ENCODE data around the gene NDE1. TPM values are rescaled to one million over a fixed set of nuclear protein-coding genes. Genes with fewer than 3 reads are reported as not detected.

The NDE1 gene
- total and polyA plus RNA-seq, 11 donors, result 5.9 to 32.3 (median 17.3) TPM

DNA sequence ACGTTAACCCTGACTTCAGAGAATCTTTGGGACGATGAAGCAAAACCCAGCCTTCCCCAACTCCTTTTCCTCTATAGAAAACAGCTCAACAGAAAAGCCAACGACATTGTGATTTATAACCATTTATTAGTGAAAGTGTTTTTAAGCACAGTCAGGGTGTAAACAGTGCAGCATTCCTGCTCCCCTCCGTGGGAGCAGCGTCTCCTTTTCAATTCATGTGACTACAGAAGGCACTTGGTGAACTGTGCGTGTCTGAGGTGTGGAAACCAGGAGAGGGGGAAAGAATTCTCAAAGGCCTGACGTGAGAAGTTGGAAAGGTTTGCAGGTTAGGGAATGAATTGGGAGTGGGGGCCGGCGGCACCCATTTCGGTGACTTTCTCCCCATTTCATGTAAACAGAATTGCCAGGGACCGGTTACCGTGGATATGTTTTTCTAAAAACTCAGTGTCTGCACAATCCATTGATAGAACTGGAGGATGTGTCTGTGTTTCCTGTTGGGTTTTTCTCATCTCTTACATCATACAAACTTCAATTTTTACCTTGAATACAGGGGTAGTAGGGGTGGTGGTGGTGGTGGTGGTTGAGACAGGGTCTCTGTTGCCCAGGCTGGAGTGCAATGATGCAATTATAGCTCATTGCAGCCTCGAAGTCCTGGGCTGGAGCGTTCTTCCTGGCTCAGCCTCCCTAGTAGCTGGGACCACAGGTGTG lies 53.1 kb downstream of the NDE1 start:
- intact Hi-C loops (cut with DNase I), result loop anchor here in 7 of 10 donors (5.0 to 10.0 kb wide), 4 partner anchors 58 to 278 kb away; partner anchors contain the start of gene MARF1 (in 4 of the 7)
- H3K9me3 ChIP-seq, result no peaks in the 10 kb centered on the region
- DNase-seq (no peak), ATAC-seq (no peak)
- H3K27ac ChIP-seq, result peak overlapping the region in 1 of 12 donors; percentile 61
- H3K4me3 ChIP-seq, result no peak overlapping the region
- H3K27me3 ChIP-seq, result no peaks in the 10 kb centered on the region
- H3K36me3 ChIP-seq, result peaks cover 0 to 65% (median 45%) of the 10 kb centered on the region in 9 donors
- WGBS, 4 donors, result 77 to 84% (median 83%) methylated on average over 14 of the region's 14 CpGs
- peaks cover 0 to 4% (median 0%) of the 10 kb centered on the region in 12 donors for H3K4me1 ChIP-seq
- TF ChIP-seq, protein P1, sequence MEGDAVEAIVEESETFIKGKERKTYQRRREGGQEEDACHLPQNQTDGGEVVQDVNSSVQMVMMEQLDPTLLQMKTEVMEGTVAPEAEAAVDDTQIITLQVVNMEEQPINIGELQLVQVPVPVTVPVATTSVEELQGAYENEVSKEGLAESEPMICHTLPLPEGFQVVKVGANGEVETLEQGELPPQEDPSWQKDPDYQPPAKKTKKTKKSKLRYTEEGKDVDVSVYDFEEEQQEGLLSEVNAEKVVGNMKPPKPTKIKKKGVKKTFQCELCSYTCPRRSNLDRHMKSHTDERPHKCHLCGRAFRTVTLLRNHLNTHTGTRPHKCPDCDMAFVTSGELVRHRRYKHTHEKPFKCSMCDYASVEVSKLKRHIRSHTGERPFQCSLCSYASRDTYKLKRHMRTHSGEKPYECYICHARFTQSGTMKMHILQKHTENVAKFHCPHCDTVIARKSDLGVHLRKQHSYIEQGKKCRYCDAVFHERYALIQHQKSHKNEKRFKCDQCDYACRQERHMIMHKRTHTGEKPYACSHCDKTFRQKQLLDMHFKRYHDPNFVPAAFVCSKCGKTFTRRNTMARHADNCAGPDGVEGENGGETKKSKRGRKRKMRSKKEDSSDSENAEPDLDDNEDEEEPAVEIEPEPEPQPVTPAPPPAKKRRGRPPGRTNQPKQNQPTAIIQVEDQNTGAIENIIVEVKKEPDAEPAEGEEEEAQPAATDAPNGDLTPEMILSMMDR (IDR thresholded peaks at IDR 0.05), result no peak
- no peak for TF ChIP-seq POLR2A (IDR thresholded peaks at IDR 0.05)

DNA sequence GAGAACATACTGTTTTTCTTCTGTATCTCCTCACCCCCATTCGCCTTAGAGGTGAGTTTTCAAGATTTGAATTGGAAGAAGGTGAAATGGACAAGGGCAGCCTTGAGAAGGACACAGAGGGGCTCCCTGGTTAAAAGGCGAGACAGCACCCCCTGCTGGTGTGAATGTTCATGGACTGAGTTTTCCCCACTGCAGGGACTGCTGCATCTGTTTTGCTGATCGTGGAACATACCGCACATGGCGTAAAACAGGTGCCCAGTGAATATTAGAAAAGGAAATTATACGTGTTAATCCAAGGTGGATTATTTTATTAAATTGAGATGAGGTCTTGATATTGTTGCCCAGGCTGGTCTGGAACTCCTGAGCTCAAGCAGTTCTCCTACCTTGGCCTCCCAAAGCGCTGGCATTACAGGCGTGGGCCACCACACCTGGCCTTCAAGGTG lies 54.5 kb downstream of the NDE1 start:
- H3K27me3 ChIP-seq, result no peaks in the 10 kb centered on the region
- no peak overlapping the region for H3K4me3 ChIP-seq
- WGBS, 4 donors, result 62 to 75% (median 70%) methylated on average over 8 of the region's 8 CpGs
- DNase-seq, result peak; percentile 71 to 81 (median 73)
- peaks cover 0 to 64% (median 33%) of the 10 kb centered on the region in 9 donors for H3K36me3 ChIP-seq
- intact Hi-C loops (cut with DNase I), result loop anchor here in 8 of 10 donors (2.0 to 10.0 kb wide), 7 partner anchors 54 to 280 kb away; partner anchors contain the start of genes MARF1 (in 5 of the 8) and NDE1 (in 1 of the 8)
- H3K9me3 ChIP-seq, result no peaks in the 10 kb centered on the region
- H3K4me1 ChIP-seq, result peaks cover 0 to 4% (median 0%) of the 10 kb centered on the region in 12 donors
- ATAC-seq, result peak; percentile 50 to 90 (median 82)
- TF ChIP-seq, protein P1 (IDR thresholded peaks at IDR 0.05), result peak; percentile 68 to 86 (median 80)
- TF ChIP-seq POLR2A (IDR thresholded peaks at IDR 0.05), result no peak
- peak overlapping the region in 1 of 12 donors; percentile 38 for H3K27ac ChIP-seq

DNA sequence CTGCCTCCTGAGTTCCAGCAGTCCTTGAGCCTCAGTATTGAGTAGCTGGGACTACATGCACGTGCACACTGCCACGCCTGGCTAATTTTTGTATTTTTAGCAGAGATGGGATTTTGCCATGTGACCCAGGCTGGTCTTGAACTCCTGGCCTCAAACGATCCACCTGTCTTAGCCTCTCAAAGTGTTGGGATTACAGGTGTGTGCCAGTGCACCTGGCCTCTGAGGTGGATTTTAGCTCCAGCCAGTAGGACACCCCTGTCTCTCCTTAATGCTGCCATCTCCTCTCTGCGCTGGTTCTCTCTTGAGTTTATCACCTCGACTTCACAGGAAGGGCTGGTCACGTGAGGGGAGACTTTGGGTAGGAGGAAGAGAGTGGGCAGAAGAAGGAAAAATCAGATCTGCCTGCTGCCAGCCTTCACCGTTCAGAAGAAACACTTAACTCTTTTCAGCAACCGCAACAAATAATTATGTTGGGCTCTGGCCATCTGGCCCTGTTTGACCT lies 55.1 kb downstream of the NDE1 start:
- Histone ChIP-seq H3K27ac (peak overlapping the region in 1 of 12 donors; percentile 38), H3K4me3 (no peak overlapping the region), H3K9me3 (no peaks in the 10 kb centered on the region), H3K27me3 (no peaks in the 10 kb centered on the region), H3K4me1 (peaks cover 0 to 4% (median 0%) of the 10 kb centered on the region in 12 donors), H3K36me3 (peaks cover 0 to 63% (median 28%) of the 10 kb centered on the region in 9 donors)
- no peak for DNase-seq
- 76 to 84% (median 80%) methylated on average over 8 of the region's 8 CpGs for WGBS, 4 donors
- no peak for TF ChIP-seq POLR2A (IDR thresholded peaks at IDR 0.05)
- TF ChIP-seq, protein P1 (IDR thresholded peaks at IDR 0.05), result no peak
- intact Hi-C loops (cut with DNase I), result loop anchor here in 6 of 10 donors (2.0 to 10.0 kb wide), 5 partner anchors 54 to 280 kb away; partner anchors contain the start of genes MARF1 (in 2 of the 6) and NDE1 (in 1 of the 6)
- ATAC-seq, result no peak

DNA sequence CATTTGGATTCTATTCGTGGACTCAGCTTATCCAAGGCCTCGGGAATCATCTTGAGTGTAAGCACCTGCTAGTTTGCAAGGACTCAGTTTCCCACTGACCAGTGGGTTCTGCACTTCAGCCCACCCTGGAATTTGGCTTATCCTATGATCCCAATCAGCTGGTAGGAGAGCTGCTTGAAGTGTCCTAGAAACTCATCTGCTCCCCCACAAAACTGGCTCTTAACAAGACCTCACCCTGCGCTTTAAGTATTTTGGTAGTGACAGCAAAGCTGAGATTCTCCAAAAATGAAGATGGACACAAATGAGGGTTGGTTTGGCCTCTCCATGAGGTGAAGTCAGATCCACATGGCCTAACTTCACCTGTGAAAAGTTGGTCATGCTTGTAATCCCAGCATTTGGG lies 57.3 kb downstream of the NDE1 start:
- Histone ChIP-seq H3K27ac (peak overlapping the region in 1 of 12 donors; percentile 61), H3K9me3 (no peaks in the 10 kb centered on the region), H3K4me3 (no peak overlapping the region), H3K36me3 (peaks cover 0 to 41% (median 20%) of the 10 kb centered on the region in 9 donors), H3K27me3 (no peaks in the 10 kb centered on the region), H3K4me1 (peaks cover 0 to 4% (median 0%) of the 10 kb centered on the region in 12 donors)
- WGBS, 4 donors, result 92 to 96% (median 94%) methylated on average over 3 of the region's 3 CpGs
- TF ChIP-seq POLR2A (IDR thresholded peaks at IDR 0.05), result no peak
- TF ChIP-seq, protein P1 (IDR thresholded peaks at IDR 0.05), result no peak
- ATAC-seq, result no peak
- intact Hi-C loops (cut with DNase I), result loop anchor here in 3 of 10 donors (10.0 kb wide), 2 partner anchors 63 to 283 kb away; partner anchors contain the start of gene MARF1 (in 1 of the 3)
- DNase-seq, result no peak
